ENCODE results near the gene EVL. TPM values are rescaled to one million over a fixed set of nuclear protein-coding genes. Genes with fewer than 3 reads are reported as not detected.
A peak's percentile ranks its signal among the peaks of the same experiment; 100 is the strongest.

Gene EVL
- total RNA-seq, 3 donors from 2014 or later, result 32.0 to 42.8 (median 36.0) TPM

DNA sequence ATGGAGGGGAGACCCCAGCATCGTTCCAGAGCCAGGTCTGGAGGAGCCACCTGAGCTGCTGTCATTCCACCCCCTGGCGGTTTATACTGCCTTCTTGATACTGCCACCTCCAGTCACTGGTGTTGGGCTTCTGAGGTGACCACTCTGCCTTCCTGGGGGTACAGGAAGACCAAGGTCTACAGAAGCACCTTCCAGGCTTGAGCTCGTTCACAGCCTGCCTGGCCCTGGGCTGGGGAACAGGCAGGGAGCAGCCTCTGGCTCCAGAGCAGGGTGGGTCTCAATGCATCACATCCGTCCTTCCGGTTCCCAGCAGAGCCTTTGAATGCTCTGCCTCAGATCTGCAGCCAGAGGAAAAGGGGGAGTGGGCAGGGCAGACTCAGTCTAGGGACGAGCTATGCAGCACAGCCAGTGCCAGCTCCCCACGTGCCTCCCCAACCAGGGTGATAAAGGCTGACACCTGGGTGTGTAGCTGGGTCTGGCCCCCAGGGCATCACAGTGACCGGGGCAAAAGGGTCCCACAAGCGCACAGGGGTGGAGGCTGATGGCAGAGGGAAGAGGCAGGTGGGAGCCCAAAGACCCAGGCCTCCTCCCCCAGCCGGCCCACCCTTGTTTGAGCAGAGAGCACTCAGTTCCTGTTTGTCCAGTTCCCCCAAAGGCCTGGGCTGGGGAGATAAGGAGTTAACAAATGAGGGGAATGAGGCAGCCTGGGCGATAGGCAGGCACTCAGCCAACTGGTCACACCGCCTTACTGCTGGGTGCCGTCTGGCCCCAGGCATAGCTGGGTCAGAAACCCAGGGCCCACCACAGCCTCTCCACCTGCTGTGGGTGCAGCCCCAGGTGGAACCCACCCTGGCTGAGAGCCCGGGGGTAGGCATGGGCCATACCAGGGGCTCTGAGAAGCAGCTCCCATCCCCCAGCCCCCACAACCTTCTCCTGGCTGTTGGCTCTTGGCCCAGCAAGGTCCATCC is 77.1 kb downstream of the EVL start:
- DNase-seq (peak; percentile 79 to 86 (median 80)), ATAC-seq (peak; percentile 56)
- Histone ChIP-seq H3K4me1 (ENCODE audit: low read depth) (peaks cover 47% of the 10 kb centered on the region), H3K4me3 (no peak overlapping the region), H3K36me3 (ENCODE audit: low read depth) (no peaks in the 10 kb centered on the region), H3K9me3 (no peaks in the 10 kb centered on the region)
- TF ChIP-seq, protein P1, sequence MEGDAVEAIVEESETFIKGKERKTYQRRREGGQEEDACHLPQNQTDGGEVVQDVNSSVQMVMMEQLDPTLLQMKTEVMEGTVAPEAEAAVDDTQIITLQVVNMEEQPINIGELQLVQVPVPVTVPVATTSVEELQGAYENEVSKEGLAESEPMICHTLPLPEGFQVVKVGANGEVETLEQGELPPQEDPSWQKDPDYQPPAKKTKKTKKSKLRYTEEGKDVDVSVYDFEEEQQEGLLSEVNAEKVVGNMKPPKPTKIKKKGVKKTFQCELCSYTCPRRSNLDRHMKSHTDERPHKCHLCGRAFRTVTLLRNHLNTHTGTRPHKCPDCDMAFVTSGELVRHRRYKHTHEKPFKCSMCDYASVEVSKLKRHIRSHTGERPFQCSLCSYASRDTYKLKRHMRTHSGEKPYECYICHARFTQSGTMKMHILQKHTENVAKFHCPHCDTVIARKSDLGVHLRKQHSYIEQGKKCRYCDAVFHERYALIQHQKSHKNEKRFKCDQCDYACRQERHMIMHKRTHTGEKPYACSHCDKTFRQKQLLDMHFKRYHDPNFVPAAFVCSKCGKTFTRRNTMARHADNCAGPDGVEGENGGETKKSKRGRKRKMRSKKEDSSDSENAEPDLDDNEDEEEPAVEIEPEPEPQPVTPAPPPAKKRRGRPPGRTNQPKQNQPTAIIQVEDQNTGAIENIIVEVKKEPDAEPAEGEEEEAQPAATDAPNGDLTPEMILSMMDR (IDR thresholded peaks at IDR 0.05), result no peak
- intact Hi-C loops (cut with DNase I, micrococcal nuclease), result no loop called here

DNA sequence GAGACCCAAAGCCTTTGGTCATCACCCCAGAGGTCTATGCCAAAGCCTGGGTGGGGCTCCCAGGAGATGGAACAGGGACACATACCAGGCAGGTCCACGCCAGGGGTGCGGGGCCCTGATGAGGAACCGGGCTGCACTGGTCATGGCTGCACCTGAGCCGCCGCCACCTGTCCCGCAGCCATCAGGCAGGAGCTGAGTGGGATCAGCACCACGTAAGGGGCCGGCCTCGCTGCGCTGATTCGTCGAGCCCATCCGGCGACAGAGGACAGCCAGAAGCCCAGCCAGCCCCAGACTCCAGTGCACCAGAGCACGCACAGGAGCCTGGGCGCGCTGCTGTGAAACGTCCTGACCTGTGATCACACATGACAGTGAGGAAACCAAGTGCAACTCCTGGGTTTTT is 78.3 kb downstream of the EVL start:
- H3K4me1 ChIP-seq (ENCODE audit: low read depth), result peaks cover 53% of the 10 kb centered on the region
- no peak for ATAC-seq
- no peaks in the 10 kb centered on the region for H3K9me3 ChIP-seq
- DNase-seq, result peak in 1 of 3 donors; percentile 52
- intact Hi-C loops (cut with DNase I, micrococcal nuclease), result no loop called here
- TF ChIP-seq, protein P1 (IDR thresholded peaks at IDR 0.05), result no peak
- no peak overlapping the region for H3K4me3 ChIP-seq
- no peaks in the 10 kb centered on the region for H3K36me3 ChIP-seq (ENCODE audit: low read depth)

DNA sequence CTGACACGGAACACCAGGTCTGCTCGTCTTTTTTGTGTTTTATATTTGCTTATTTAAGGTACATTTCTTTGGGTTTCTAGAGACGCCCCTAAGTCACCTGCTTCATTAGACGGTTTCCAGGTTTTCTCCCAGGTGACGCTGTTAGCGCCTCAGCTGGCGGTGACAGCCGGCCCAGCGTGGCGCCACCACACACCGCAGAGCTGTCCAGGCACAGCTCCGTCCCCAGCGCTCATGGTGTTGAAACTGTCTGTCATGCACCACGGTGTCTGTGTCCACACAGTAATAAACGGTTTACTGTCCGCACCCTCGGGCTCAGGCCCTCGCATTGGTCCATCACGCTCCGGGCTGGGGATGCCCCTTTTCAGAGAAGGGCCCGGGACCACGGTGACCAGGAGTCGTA is 78.7 kb downstream of the EVL start:
- no peak for DNase-seq
- no peaks in the 10 kb centered on the region for H3K36me3 ChIP-seq (ENCODE audit: low read depth)
- no peak overlapping the region for H3K4me3 ChIP-seq
- H3K9me3 ChIP-seq, result no peaks in the 10 kb centered on the region
- peaks cover 57% of the 10 kb centered on the region for H3K4me1 ChIP-seq (ENCODE audit: low read depth)
- intact Hi-C loops (cut with DNase I, micrococcal nuclease), result no loop called here
- ATAC-seq, result no peak
- TF ChIP-seq, protein P1 (IDR thresholded peaks at IDR 0.05), result no peak

DNA sequence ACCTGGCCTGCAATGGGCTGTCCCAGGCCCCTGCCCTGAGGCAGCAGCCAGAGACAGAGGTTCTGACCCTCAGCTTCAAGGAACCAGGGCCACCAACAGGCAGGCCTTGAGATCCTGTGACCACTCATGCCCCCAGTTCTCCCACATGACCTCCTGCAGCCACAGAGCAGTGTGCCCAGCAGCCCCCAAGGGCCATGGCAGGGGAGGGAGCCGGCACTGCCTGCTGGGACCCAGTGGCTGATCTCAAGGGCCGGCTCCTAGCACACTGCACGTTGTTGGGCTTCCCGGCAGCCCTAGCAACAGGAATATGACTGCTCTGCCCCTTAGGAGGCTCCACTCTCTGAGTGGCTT is 79.4 kb downstream of the EVL start:
- H3K9me3 ChIP-seq, result no peaks in the 10 kb centered on the region
- H3K4me3 ChIP-seq, result no peak overlapping the region
- DNase-seq (no peak), ATAC-seq (peak; percentile 8)
- peaks cover 63% of the 10 kb centered on the region for H3K4me1 ChIP-seq (ENCODE audit: low read depth)
- intact Hi-C loops (cut with DNase I, micrococcal nuclease), result no loop called here
- no peaks in the 10 kb centered on the region for H3K36me3 ChIP-seq (ENCODE audit: low read depth)
- TF ChIP-seq, protein P1 (IDR thresholded peaks at IDR 0.05), result no peak

DNA sequence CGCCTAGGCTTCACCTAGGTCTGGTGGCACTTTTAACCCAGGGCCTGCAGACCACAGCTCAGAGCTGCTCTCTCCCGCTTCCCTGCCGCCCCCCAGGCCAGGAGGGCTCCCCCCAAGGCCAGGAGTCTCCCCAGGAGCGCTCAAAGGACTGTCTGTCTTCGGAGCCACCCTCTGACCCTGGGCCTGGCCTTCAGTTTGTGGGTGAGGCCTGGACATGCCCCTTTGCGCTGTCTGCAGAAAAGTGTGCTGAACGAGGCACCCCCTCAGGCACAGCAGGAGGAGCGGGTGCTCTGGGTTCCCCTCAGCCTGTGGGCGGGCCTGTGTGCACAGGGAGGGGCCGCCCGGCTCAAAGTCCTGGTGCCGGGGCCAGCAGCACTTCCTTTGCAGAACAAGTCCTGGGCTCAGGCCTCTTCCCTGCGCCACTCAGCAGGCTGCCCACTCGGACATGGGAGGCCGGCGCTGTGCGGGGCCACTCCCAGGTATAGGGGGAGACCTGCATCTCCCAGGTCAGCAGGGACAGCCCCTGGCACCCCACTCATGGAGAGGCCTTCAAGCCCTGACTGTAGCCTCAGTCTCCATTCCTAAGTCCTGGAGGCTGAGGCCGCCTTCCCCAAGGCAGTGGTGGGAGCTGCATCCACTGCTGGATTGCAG is 79.9 kb downstream of the EVL start:
- Histone ChIP-seq H3K4me1 (ENCODE audit: low read depth) (peaks cover 68% of the 10 kb centered on the region), H3K9me3 (no peaks in the 10 kb centered on the region), H3K36me3 (ENCODE audit: low read depth) (no peaks in the 10 kb centered on the region), H3K4me3 (no peak overlapping the region)
- ATAC-seq, result peak; percentile 75
- DNase-seq, result peak; percentile 85 to 92 (median 91)
- TF ChIP-seq, protein P1 (IDR thresholded peaks at IDR 0.05), result no peak
- intact Hi-C loops (cut with DNase I, micrococcal nuclease), result no loop called here
